ENCODE measurements around the gene SPRED1. TPM values are rescaled to one million over a fixed set of nuclear protein-coding genes. Genes with fewer than 3 reads are reported as not detected.

Gene SPRED1
- total RNA-seq, 1 donor from 2014 or later = 22.9 TPM

DNA sequence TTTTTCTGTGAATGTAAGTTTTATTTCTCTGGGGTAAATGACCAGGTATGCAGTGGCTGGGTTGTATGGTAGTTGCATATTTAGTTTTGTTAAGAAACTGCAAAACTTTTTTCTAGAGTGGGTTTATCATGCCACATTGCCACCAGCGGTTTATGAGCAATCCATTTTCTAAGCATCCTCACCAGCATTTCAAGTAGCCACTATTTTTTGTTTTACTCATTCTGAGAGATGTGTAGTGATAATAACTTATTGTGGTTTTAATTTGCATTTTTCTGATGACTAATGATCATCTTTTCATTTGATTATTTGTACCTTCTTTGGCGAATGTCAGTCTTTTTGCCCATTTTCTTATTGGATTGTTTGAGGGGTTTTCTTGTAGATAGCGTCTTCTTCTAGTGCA is 56.2 kb downstream of the SPRED1 start:
- Mint-ChIP-seq H3K36me3 (ENCODE audit: insufficient read depth) (peaks cover 35% of the 10 kb centered on the region), H3K27me3 (no peaks in the 10 kb centered on the region), H3K4me3 (ENCODE audit: low read depth) (no peak overlapping the region), H3K27ac (no peak overlapping the region), H3K9me3 (ENCODE audit: low read depth) (peaks cover 10% of the 10 kb centered on the region), H3K4me1 (ENCODE audit: low read depth) (peaks cover 1% of the 10 kb centered on the region)
- TF ChIP-seq CTCF (IDR thresholded peaks at IDR 0.05; ENCODE audit: unreplicated experiment) = no peak
- no peak for DNase-seq (ENCODE audit: low spot score, unreplicated experiment)

- Mint-ChIP-seq H3K36me3 (ENCODE audit: insufficient read depth) (peaks cover 32% of the 10 kb centered on the region), H3K9me3 (ENCODE audit: low read depth) (peaks cover 10% of the 10 kb centered on the region), H3K27me3 (no peaks in the 10 kb centered on the region), H3K4me3 (ENCODE audit: low read depth) (no peak overlapping the region), H3K4me1 (ENCODE audit: low read depth) (peaks cover 1% of the 10 kb centered on the region), H3K27ac (peak overlapping the region; percentile 27)
- no peak for DNase-seq (ENCODE audit: low spot score, unreplicated experiment)
- TF ChIP-seq CTCF (IDR thresholded peaks at IDR 0.05; ENCODE audit: unreplicated experiment) = no peak
Observed at GRCh38 chr15:38312190-38312589, 59.6 kb downstream of the SPRED1 start.

DNA sequence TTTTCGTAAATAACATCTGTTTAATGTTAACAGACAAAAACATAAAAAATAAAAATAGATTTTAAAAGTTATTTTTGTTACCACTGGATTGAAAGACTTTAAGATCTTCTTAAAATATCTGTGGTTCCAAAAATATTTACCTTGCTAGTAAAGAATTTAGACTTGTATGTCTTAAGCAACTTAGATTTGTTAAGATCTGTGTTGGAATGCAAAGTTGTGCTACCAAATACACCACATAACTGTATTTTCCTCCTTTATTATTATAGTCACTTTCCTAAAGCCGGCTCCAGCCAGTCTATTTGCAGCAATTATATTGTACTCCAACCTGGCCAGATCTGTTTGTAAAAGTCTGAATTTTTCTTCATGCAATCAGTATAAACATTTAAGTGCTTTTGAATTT is 63.7 kb downstream of the SPRED1 start:
- peaks cover 4% of the 10 kb centered on the region for H3K36me3 Mint-ChIP-seq (ENCODE audit: insufficient read depth)
- no peak for DNase-seq (ENCODE audit: low spot score, unreplicated experiment)
- no peak for TF ChIP-seq CTCF (IDR thresholded peaks at IDR 0.05; ENCODE audit: unreplicated experiment)
- H3K4me1 Mint-ChIP-seq (ENCODE audit: low read depth) = peaks cover 1% of the 10 kb centered on the region
- H3K27ac Mint-ChIP-seq = no peak overlapping the region
- H3K4me3 Mint-ChIP-seq (ENCODE audit: low read depth) = no peak overlapping the region
- H3K27me3 Mint-ChIP-seq = no peaks in the 10 kb centered on the region
- no peaks in the 10 kb centered on the region for H3K9me3 Mint-ChIP-seq (ENCODE audit: low read depth)

DNA sequence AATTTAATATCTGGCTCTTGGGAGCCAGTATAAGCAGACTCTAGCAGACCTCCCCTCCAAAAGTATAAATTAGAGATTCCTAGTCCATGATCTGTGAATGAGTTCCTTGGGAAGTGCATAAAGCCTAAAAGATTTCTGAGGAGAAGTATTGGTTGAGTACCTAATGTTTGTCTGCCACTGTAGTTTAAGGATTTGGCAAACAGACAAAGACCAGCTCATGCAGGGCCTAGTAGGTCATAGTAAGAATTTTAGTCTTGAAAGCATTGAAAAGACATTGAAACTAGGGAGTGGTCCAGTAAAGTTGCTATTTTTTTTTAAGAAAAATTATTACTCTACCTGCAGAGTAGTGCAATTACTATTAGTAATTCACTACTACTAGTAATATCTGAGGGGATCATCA is 67.5 kb downstream of the SPRED1 start:
- peaks cover 5% of the 10 kb centered on the region for H3K36me3 Mint-ChIP-seq (ENCODE audit: insufficient read depth)
- no peaks in the 10 kb centered on the region for H3K27me3 Mint-ChIP-seq
- H3K4me3 Mint-ChIP-seq (ENCODE audit: low read depth) = no peak overlapping the region
- no peak for TF ChIP-seq CTCF (IDR thresholded peaks at IDR 0.05; ENCODE audit: unreplicated experiment)
- H3K4me1 Mint-ChIP-seq (ENCODE audit: low read depth) = no peaks in the 10 kb centered on the region
- DNase-seq (ENCODE audit: low spot score, unreplicated experiment) = no peak
- peak overlapping the region; percentile 67 for H3K27ac Mint-ChIP-seq
- no peaks in the 10 kb centered on the region for H3K9me3 Mint-ChIP-seq (ENCODE audit: low read depth)

DNA sequence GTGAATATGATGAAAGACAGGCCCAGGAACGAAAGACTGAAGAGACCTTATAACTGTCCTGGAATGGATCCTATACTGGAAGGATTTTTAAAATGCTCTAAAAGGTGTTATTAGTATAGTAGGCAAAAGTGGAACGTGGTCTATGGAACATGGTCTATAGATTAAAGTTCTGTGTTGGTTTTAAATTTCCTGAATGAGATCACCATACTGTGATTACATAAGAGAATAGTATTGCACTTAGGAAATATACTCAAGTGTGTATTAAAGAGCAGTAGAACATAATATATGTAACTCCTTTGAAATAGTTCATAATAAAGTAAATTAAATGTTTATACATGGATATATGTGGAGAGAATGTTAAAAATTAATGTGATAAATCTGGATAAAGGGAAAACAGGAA is 68.2 kb downstream of the SPRED1 start:
- Mint-ChIP-seq H3K9me3 (ENCODE audit: low read depth) (no peaks in the 10 kb centered on the region), H3K27me3 (no peaks in the 10 kb centered on the region), H3K4me3 (ENCODE audit: low read depth) (no peak overlapping the region), H3K4me1 (ENCODE audit: low read depth) (no peaks in the 10 kb centered on the region), H3K36me3 (ENCODE audit: insufficient read depth) (peaks cover 10% of the 10 kb centered on the region), H3K27ac (no peak overlapping the region)
- no peak for TF ChIP-seq CTCF (IDR thresholded peaks at IDR 0.05; ENCODE audit: unreplicated experiment)
- no peak for DNase-seq (ENCODE audit: low spot score, unreplicated experiment)

Data from progenitor cell of endocrine pancreas (in vitro differentiated cells).